NOMO-1 treated with dmso at 0.1 percent for 144 hours (cell line): Measurements from ENCODE around the gene ZAP70.

Experiments used
- DNase-seq: peaks from one replicate; lab custom pipeline; 2025; ENCODE audit not compliant: unreplicated experiment; lab: John Stamatoyannopoulos, UW

Gene ZAP70

DNA sequence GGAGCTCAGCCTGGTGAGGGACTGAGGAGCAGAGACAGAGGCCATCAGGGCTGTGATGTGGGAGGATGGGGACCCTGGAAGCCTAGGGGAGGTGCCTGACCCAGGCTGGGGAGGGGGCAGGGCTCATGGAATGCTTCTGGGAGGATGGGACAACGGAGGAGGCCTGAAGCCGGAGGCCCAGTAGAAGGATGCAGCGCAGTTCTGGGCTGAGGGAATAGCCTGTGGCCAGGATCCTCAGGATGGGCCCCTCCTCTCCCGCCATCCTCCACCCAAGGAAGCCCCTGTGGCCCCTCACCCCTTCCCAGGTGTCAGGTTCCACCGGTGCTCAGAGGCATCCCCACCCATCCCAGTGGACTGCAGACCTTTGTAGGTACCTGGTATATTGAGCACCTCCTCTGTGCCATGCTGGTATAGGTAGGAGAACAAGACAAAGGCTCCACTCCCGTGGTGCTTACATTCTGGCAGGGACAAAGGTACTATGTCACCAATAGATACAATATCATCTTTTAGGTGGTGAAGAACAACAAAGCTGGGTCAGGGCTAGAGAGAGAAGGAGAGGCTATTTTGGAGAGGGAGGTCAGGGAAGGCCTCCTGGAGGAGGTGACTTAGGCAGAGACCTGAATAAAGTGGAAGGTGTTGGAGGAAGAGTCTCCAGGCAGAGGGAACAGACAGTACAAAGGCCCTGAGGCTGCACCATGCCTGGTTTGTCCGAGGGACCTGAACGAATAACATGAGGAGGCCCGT lies 2.7 kb downstream of the ZAP70 start:
- no peak for DNase-seq

DNA sequence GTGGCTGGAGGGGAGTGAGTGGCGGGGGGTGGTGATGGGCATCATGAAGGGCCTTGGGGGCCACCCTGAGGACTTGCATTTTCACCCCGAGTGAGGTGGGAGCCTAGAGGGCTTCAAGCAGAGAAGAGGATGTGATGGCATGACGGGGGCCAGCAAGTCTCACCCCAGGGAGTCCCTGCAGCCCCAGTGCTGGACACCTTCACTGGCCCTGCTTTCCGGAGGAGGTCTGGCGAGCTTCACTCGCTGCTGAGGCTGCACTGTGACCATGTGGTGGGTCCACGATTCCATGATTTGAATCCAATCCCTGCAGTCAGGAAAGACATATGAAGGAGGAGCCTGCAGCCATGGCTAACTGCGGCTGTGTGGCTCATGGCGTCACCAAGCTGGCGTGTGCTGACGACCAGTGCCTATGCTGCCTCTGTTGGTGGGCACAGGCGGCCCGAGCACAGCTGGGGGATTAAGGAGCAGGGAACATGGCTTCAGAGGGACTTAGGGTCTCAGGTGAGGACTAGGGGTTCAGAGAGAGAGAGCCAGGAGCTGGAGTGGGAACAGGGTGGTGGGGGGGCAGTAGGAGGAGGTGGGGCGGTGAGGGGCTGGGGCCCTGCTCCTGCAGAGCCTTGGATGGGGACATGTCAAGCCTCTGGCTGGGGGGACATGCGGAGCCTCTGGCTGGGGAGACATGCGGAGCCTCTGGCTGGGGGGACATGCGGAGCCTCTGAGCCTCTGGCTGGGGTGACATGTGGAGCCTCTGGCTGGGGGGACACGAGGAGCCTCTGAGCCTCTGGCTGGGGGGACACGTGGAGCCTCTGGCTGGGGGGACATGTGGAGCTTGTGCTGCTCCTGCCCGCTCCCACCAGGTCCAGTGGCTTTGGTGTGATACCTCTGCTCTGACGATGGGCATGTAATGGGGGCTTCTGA lies 3.6 kb downstream of the ZAP70 start:
- DNase-seq, result no peak

GRCh38 chr2:97717613-97717995 lies 4.2 kb downstream of the ZAP70 start:
- no peak for DNase-seq

DNA sequence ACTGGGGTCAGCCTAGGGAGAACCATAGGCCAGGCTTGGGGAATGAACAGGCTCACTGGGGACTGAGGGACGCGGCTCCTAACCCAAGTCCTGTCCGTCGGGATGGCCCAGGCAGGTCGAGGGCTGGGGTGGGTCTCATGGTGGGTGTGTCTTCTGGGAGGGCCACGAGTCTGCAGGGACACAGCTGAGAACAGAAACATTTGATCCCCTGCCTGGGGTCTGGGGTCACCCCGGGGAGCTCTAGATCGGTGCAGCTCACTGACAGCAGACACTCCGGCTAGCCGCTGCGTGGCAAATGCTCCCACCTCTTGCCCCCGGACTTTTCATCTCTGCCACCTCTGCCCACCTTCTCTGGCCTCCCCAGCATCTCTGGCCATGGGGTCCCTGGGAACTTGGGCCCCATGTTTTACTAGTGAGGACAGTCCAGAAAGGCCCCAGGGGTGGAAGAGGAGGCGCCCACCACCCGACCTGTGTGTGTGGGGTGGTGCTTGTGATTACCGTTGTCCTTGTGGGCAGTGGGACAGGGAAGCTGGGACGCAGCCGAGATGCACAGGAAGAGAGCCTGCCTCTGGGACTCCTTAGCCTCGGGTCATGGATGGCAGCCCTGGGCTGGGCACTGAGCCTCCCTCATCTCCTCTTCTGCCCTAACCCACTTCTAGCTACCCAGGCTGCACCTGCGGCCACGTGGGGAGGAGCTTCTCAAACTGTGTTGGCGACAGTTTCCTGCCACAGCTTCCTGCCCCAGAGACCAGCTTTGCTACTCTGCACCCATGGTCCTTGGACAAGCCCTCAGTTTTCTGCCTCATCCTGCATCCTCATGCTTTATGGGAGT lies 4.9 kb downstream of the ZAP70 start:
- no peak for DNase-seq

GRCh38 chr2:97718942-97719341 lies 5.6 kb downstream of the ZAP70 start:
- DNase-seq, result no peak

DNA sequence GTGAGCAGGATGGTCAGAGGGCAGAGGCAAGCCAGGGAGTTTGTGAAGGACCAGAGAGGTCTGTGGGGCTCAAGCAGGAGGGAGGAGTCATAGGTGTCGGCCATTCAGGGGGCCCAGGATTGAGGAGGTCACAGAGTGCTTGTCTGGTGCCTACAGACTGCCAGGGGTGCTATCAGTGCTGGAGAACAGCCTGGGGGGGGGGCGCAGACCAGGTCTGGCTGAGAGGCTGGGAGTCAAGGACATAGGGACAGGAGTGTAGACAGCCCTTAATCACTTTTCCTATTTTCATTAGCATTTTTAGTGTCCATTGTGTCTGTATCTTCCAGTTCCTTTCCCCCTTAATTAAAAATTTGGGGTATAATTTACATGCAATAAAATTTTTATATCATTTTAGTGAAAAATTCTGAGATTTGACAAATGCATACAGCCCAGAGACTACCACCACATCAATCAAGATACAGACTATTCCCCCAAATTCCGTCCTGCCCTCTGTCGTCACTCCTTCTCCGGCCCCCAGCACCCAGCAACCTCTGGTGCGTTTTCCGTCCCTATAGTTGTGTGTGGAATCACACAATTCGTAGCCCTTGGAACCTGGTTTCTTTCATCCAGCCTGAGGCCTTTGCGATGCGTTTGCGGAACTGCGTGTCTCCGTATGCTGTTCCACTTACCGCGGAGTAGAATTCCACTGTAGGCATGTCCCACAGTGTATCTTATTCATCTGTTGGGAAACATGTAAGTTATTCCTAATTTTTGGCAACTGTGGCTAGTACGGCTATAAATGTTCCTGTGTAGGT lies 6.2 kb downstream of the ZAP70 start:
- DNase-seq, result no peak

GRCh38 chr2:97720746-97721145 lies 7.4 kb downstream of the ZAP70 start:
- no peak for DNase-seq

- DNase-seq, result no peak
These were observed 8.9 kb downstream of the ZAP70 start for GRCh38 chr2:97722227-97722626.

DNA sequence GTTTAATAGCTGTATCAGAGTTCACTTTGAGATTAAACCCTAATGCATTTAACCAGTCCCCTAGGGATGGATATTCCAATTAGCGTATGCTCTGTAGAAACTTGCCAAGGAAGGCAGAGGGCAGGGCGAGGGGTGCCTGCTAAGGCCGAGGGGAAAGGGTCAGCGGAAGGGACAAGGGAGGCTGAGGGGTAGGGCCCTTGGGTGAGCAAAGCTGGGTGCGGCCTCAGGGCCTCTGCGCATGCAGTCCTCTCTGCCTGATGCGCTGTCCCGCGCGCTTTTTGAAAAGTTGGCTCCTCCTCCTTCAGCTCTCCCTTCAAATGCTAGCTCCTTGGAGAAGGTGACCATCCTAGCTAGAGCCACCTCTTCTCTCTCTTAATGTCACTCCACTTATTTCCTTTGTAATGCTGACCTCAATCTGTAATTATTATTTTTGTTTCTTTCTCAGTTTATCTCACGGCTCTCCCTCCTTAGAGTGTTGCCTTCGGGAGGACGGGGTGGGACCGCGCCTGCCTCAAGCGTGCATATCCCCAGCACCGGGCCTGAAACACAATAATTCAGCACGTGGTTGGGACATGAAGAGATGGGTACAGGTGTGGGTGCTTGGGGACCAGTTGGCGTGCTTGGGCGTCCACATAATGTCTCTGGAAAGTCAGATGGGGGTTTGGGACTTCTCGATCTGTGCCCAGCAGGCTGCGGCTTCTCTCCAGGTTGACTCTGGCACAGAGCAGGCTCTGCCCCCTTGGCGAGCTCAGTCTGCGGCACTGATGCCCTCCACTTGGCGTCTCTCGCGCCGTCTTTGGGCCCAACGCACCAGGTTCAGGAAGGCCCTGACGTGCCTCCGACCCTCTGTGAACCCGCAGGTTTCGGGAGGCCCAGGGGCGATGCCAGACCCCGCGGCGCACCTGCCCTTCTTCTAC lies 10.0 kb downstream of the ZAP70 start:
- no peak for DNase-seq

- DNase-seq, result no peak
These were observed 10.7 kb downstream of the ZAP70 start for GRCh38 chr2:97724073-97724410.

GRCh38 chr2:97724501-97724900 lies 11.1 kb downstream of the ZAP70 start:
- DNase-seq, result no peak

- DNase-seq, result no peak
These were observed 11.7 kb downstream of the ZAP70 start for GRCh38 chr2:97724946-97725688.

GRCh38 chr2:97726261-97727064 lies 13.1 kb downstream of the ZAP70 start:
- DNase-seq, result no peak

GRCh38 chr2:97727296-97727695 lies 13.9 kb downstream of the ZAP70 start:
- no peak for DNase-seq

- DNase-seq, result no peak
These were observed 14.8 kb downstream of the ZAP70 start for GRCh38 chr2:97728091-97728731.

DNA sequence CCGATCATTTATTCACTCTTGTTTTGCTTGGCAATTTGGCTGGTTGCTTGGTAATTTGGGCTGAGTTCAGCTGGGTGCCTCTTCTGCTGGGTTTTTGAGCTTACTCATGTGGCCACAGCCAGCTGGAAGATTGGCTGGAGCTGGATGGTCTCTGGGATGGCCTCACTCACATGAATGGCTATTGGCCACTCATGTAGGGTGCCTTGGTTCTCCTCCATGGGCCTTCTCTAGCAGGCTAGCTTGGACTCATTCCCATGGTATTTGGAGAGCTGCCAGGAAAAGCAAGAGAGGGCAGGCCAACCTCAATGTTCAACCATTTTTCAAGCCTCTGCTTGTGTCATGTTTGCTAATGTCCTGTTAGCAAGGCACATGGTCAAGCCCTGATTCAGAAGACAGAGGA lies 16.9 kb downstream of the ZAP70 start:
- DNase-seq, result no peak

GRCh38 chr2:97731274-97732020 lies 18.1 kb downstream of the ZAP70 start:
- DNase-seq, result no peak
